GM12874 (cell line): ENCODE measurements around the gene EGR2.

Experiments
- CTCF ChIP-seq: IDR thresholded peaks from 2 replicates; pipeline ENCODE4 v1.5.1; 2011; ENCODE audit warnings: low read depth, mild to moderate bottlenecking, control low read depth, low read length, moderate library complexity; ENCODE audit not compliant: insufficient read depth

Gene EGR2

DNA sequence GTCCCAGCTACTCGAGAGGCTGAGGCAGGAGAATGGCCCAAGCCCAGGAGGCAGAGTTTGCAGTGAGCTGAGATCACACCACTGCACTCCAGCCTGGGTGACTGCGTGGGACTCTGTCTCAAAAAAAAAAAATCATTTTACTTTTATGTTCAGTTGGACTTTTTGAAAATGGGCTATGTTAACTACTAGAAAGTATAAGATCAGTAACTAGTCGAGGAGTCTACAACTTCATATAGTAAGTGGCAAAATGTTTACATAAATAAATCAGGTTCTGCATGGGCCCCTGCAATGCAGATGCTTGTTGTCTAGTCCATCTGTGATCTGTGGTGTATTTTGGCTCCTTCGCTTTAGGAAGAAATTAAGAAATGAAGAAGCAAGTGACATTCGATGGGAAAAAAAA is 23.9 kb downstream of the EGR2 start:
- no peak for TF ChIP-seq CTCF

DNA sequence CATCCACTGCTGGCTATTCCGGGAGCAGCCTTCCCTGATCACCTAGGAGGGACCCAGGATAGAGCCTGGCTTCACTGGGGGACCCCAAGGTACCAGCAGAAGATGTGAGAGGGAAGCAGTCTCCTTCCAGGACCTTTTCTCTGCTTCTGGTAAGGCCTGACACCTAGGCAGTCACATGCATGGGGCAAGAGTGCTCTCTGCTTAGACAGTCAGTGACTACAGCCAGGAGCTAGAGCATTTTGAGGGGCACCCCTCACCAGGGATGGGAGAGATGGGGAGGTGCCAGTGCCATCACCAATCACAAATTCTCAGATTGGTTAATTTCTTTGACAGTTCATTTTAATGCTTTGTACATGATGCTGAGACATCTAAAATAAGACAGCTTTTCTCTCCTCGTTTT is 25.6 kb downstream of the EGR2 start:
- no peak for TF ChIP-seq CTCF

DNA sequence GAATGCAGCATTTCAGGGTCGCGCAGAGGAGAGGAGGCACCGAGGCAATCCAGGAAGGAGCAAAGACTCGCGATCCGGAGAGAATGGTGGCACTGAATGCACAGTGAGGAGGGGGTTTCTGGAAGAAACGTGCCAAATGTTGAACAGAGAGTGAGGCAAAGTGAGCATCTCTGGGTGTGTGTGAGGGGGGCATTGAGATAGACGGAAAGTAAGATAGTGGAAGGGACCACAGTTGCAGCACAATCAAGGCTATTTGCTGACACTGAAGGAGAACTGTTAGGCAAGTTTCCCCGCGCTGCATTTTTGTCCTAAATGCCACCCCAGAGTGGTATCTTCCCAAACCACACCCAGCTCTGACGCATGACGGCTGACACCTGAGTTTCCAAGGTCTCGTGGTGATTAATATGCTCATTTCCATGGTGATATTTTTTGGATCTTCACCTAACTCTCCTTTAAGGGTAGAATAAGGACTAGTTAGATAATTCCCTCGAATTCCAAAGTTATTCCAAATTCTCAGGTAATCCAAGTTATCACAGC is 26.1 kb downstream of the EGR2 start:
- TF ChIP-seq CTCF = no peak

- TF ChIP-seq CTCF = no peak
These were observed 27.2 kb downstream of the EGR2 start for GRCh38 chr10:62788861-62789467.

DNA sequence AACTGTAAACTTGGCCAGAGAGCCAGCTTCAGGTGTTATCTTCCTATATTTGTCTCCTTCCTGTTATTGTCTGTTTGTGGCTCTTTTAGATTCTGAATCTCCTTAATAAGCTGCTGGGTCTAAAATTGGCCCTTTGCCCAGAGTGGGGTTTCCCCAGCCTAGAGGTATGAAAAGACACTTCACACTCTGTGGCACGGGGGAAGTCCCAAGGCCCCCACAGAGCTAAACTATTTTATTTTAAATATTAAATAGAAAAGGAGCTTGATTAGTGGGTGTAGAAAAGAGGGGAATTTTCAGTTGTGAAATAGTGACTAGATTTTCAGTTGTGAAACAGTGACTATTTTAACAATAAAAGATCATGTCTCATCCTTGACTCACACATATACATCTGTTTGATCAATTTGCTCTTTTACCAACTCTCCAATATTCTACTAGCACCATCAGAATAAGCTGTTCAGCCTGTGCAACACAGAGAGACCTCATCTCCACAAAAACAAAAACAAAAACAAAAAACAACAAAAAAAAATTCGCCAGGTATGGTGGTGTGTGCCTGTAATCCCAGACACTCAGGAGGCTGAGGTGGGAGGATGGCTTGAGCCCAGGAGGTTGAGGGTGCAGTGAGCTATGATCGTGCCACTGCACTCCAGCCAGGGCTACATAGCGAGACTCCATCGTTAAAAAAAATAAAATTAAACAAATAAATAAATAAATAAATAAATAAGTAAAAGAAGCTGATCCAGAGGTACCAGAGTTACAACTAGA is 36.5 kb downstream of the EGR2 start:
- TF ChIP-seq CTCF = no peak

DNA sequence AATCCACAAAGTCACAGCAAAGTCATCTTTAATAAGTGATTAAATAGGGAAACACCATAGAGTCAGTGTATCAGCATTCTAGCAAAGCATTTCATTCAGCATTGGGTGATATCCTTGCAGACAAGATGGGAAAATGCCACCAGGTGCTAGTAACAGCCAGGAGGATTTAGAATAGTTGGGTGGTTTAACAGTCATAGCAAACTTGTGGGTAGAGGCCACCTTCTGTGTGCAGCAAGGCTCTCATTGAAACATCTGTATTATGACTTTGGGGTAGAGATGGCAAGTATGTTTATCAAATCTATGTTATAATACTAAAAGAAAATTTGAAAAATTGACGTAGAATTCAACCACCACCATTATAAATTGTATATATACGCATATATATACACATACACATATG is 38.0 kb downstream of the EGR2 start:
- TF ChIP-seq CTCF = no peak

- TF ChIP-seq CTCF = no peak
These were observed 43.8 kb downstream of the EGR2 start for GRCh38 chr10:62772186-62772974.
